CD14-positive monocyte (primary cell): ENCODE measurements around the gene SRPK2. TPM values are rescaled to one million over a fixed set of nuclear protein-coding genes. Genes with fewer than 3 reads are reported as not detected.

Experiments used
- DNase-seq, 3 donors: peaks; one replicate each; pipeline ENCODE4 v3.0.0-alpha.2; 2011 to 2022
- H2AFZ ChIP-seq: 2 replicates; pipeline ENCODE4 v1.6.0; 2012; ENCODE audit warnings: mild to moderate bottlenecking, low read depth, low read length, inconsistent platforms; ENCODE audit not compliant: insufficient read depth, poor library complexity, severe bottlenecking
- H3K27ac ChIP-seq, 2 donors: 1 replicate in 1 of 2; 2 replicates in 1 of 2; pipeline ENCODE4 v1.5.1; 2012 to 2013; ENCODE audit warnings: low read length in 2 of 2, control low read depth in 1 of 2, inconsistent platforms in 1 of 2, low read depth in 1 of 2, mild to moderate bottlenecking in 1 of 2
- H3K27me3 ChIP-seq, 2 donors: one replicate each; pipeline versions ENCODE4 v1.6.0 to v1.6.1; 2011 to 2013; ENCODE audit warnings: low read length in 2 of 2; ENCODE audit not compliant: control insufficient read depth in 2 of 2, insufficient read depth in 2 of 2
- H3K36me3 ChIP-seq, 2 donors: replicated peaks in 1 of 2; 1 replicate in 1 of 2; 2 replicates in 1 of 2; pipeline versions ENCODE4 v1.5.1 to v1.6.1; 2012 to 2013; ENCODE audit warnings: low read length in 2 of 2, control low read depth in 1 of 2, inconsistent platforms in 1 of 2, mild to moderate bottlenecking in 1 of 2; ENCODE audit not compliant: insufficient read depth in 2 of 2, control insufficient read depth in 1 of 2
- H3K4me1 ChIP-seq, 2 donors: 1 replicate in 1 of 2; 2 replicates in 1 of 2; pipeline versions ENCODE4 v1.5.1 to v1.6.1; 2012 to 2013; ENCODE audit warnings: low read length in 2 of 2, control low read depth in 1 of 2, inconsistent platforms in 1 of 2, mild to moderate bottlenecking in 1 of 2, moderate library complexity in 1 of 2; ENCODE audit not compliant: insufficient read depth in 2 of 2, control insufficient read depth in 1 of 2
- H3K4me2 ChIP-seq: replicated peaks from 2 replicates; pipeline ENCODE3; 2012; ENCODE audit warnings: low read length, moderate library complexity, mild to moderate bottlenecking; ENCODE audit not compliant: poor library complexity, severe bottlenecking; ENCODE audit errors: extremely low read depth
- H3K4me3 ChIP-seq, 3 experiments: fragments of 200-600 bp in 1 of 3; sonication (generic) in 1 of 3; replicated peaks in 1 of 3; 1 replicate in 2 of 3; 2 replicates in 1 of 3; pipeline ENCODE4 v1.5.1; 2011 to 2013; ENCODE audit warnings: low read length in 3 of 3, mild to moderate bottlenecking in 3 of 3, control low read depth in 2 of 3, low read depth in 2 of 3, inconsistent platforms in 1 of 3, moderate library complexity in 1 of 3
- H3K79me2 ChIP-seq: 2 replicates; pipeline ENCODE4 v1.6.0; 2012; ENCODE audit warnings: mild to moderate bottlenecking, control low read depth, inconsistent platforms, low read length, moderate library complexity; ENCODE audit not compliant: insufficient read depth
- H3K9ac ChIP-seq: 2 replicates; pipeline ENCODE4 v1.6.0; 2017; ENCODE audit warnings: low read length, mild to moderate bottlenecking; ENCODE audit not compliant: insufficient read depth, poor library complexity, severe bottlenecking
- H3K9me3 ChIP-seq, 2 donors: replicated peaks in 1 of 2; 1 replicate in 1 of 2; 2 replicates in 1 of 2; pipeline versions ENCODE4 v1.5.1 to v1.6.1; 2012 to 2013; ENCODE audit warnings: low read length in 2 of 2, control low read depth in 1 of 2; ENCODE audit not compliant: control insufficient read depth in 1 of 2, insufficient read depth in 1 of 2
- H4K20me1 ChIP-seq: 2 replicates; pipeline ENCODE4 v1.6.0; 2012; ENCODE audit warnings: mild to moderate bottlenecking, low read length, control low read depth, moderate library complexity; ENCODE audit not compliant: insufficient read depth
- H3K27ac Mint-ChIP-seq, 7 donors: one replicate each; pipeline ENCODE4 v1.8.0; 2020; ENCODE audit warnings: mild to moderate bottlenecking in 7 of 7, mixed read lengths in 7 of 7, moderate library complexity in 6 of 7, inconsistent platforms in 2 of 7
- H3K27me3 Mint-ChIP-seq, 3 donors: one replicate each; pipeline ENCODE4 v1.8.0; 2021 to 2022; ENCODE audit warnings: low read depth in 3 of 3, mild to moderate bottlenecking in 3 of 3, mixed read lengths in 3 of 3, moderate library complexity in 3 of 3, inconsistent platforms in 1 of 3
- H3K36me3 Mint-ChIP-seq, 2 donors: one replicate each; pipeline ENCODE4 v1.8.0; 2020; ENCODE audit warnings: mixed read lengths in 2 of 2, inconsistent platforms in 1 of 2, mild to moderate bottlenecking in 1 of 2
- H3K4me1 Mint-ChIP-seq: one replicate; pipeline ENCODE4 v1.8.0; 2020; ENCODE audit warnings: mild to moderate bottlenecking, mixed read lengths
- H3K4me3 Mint-ChIP-seq, 2 donors: one replicate each; pipeline ENCODE4 v1.8.0; 2020; ENCODE audit warnings: mild to moderate bottlenecking in 2 of 2, mixed read lengths in 2 of 2, moderate library complexity in 1 of 2
- H3K9me3 Mint-ChIP-seq, 7 donors: one replicate each; pipeline ENCODE4 v1.8.0; 2020 to 2022; ENCODE audit warnings: mixed read lengths in 7 of 7, mild to moderate bottlenecking in 6 of 7, moderate library complexity in 6 of 7, inconsistent platforms in 2 of 7
- CTCF ChIP-seq: fragments of 200-600 bp; IDR thresholded peaks from one replicate; pipeline ENCODE4 v1.8.0; 2022; ENCODE audit warnings: antibody characterized with exemption, mild to moderate bottlenecking
- WGBS: methylation state at CpG from one replicate; pipeline ENCODE4 v1.1.5; 2013; ENCODE audit warnings: missing lambda C conversion rate; ENCODE audit not compliant: insufficient coverage; 5-methylcytosine and 5-hydroxymethylcytosine counted together
- intact Hi-C, 2 donors: fragments of 100-400 bp; cut with micrococcal nuclease; formaldehyde crosslinking; loops; one replicate each; pipeline versions ENCODE4 v1.15.0 to v1.15.1; 2023
- polyA plus RNA-seq, 3 donors: library from polyadenylated mRNA; depleted of rRNA in 1 of 3; unstranded in 2 of 3; stranded (reverse) in 1 of 3; fragments of 300-500 nt in 2 of 3; fragments of >200 nt in 1 of 3; fragmentation: Illumina TruSeq in 2 of 3; gene quantifications; 1 replicate in 2 of 3; 2 replicates in 1 of 3; pipeline ENCODE4 v1.2.3, GENCODE V29; 2012 to 2021

Gene SRPK2
- polyA plus RNA-seq, 3 donors: 12.6 to 37.7 (median 30.0) TPM

- TF ChIP-seq CTCF: no peak
- Histone ChIP-seq H3K4me3 (no peak overlapping the region), H2AFZ (no peak overlapping the region), H3K9ac (no peak overlapping the region), H3K36me3 (peaks cover 89 to 96% of the 10 kb centered on the region in 2 donors), H3K4me2 (no peak overlapping the region), H3K27me3 (no peaks in the 10 kb centered on the region), H3K9me3 (no peaks in the 10 kb centered on the region), H3K4me1 (no peaks in the 10 kb centered on the region), H3K79me2 (peaks cover 42% of the 10 kb centered on the region), H3K27ac (no peak overlapping the region), H4K20me1 (peaks cover 96% of the 10 kb centered on the region)
- no peaks in the 10 kb centered on the region for H3K27me3 Mint-ChIP-seq
- intact Hi-C loops: no loop called here
- DNase-seq: no peak
- H3K4me3 Mint-ChIP-seq: no peak overlapping the region
- no peaks in the 10 kb centered on the region for H3K9me3 Mint-ChIP-seq
- peaks cover 79 to 90% of the 10 kb centered on the region in 2 donors for H3K36me3 Mint-ChIP-seq
- H3K27ac Mint-ChIP-seq: peak overlapping the region in 1 of 7 donors; percentile 50
- no CpG with 5 or more reads among the region's 1 CpG for WGBS
- H3K4me1 Mint-ChIP-seq: no peaks in the 10 kb centered on the region
These were observed 315.6 kb downstream of the SRPK2 start for GRCh38 chr7:105073143-105073542.

- Histone ChIP-seq H3K36me3 (peaks cover 86 to 96% of the 10 kb centered on the region in 2 donors), H3K27ac (no peak overlapping the region), H2AFZ (no peak overlapping the region), H4K20me1 (peaks cover 96% of the 10 kb centered on the region), H3K79me2 (peaks cover 58% of the 10 kb centered on the region), H3K9me3 (no peaks in the 10 kb centered on the region), H3K4me2 (no peak overlapping the region), H3K4me3 (no peak overlapping the region), H3K9ac (no peak overlapping the region), H3K27me3 (no peaks in the 10 kb centered on the region), H3K4me1 (no peaks in the 10 kb centered on the region)
- Mint-ChIP-seq H3K4me3 (no peak overlapping the region), H3K27me3 (no peaks in the 10 kb centered on the region), H3K4me1 (no peaks in the 10 kb centered on the region), H3K36me3 (peaks cover 65 to 83% of the 10 kb centered on the region in 2 donors), H3K9me3 (no peaks in the 10 kb centered on the region), H3K27ac (no peak overlapping the region)
- WGBS: no CpG with 5 or more reads among the region's 1 CpG
- intact Hi-C loops: no loop called here
- TF ChIP-seq CTCF: no peak
- no peak for DNase-seq
These were observed 319.8 kb downstream of the SRPK2 start for GRCh38 chr7:105068886-105069285.
